ENCODE data around the gene RAMP3.

GRCh38 chr7:45182856-45183710 lies 25.5 kb downstream of the RAMP3 start:
- TF ChIP-seq, protein P1, sequence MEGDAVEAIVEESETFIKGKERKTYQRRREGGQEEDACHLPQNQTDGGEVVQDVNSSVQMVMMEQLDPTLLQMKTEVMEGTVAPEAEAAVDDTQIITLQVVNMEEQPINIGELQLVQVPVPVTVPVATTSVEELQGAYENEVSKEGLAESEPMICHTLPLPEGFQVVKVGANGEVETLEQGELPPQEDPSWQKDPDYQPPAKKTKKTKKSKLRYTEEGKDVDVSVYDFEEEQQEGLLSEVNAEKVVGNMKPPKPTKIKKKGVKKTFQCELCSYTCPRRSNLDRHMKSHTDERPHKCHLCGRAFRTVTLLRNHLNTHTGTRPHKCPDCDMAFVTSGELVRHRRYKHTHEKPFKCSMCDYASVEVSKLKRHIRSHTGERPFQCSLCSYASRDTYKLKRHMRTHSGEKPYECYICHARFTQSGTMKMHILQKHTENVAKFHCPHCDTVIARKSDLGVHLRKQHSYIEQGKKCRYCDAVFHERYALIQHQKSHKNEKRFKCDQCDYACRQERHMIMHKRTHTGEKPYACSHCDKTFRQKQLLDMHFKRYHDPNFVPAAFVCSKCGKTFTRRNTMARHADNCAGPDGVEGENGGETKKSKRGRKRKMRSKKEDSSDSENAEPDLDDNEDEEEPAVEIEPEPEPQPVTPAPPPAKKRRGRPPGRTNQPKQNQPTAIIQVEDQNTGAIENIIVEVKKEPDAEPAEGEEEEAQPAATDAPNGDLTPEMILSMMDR (conservative IDR thresholded peaks at IDR 0.05; ENCODE audit: low read depth, low read length) = no peak
- no peak for TF ChIP-seq EZH2 (IDR thresholded peaks at IDR 0.05; ENCODE audit: low read length, unreplicated experiment)
- TF ChIP-seq EZH2phosphoT487 (IDR thresholded peaks at IDR 0.05; ENCODE audit: borderline replicate concordance, low read length) = no peak
